Measurements from ENCODE around the gene ARHGAP24. TPM values are rescaled to one million over a fixed set of nuclear protein-coding genes. Genes with fewer than 3 reads are reported as not detected.

ARHGAP24 gene
- total and polyA plus RNA-seq, 3 donors from 2014 or later: 5.7 to 9.9 (median 9.4) TPM

- Histone ChIP-seq H3K36me3 (ENCODE audit: low read depth, missing control alignments) (no peaks in the 10 kb centered on the region), H3K9me3 (no peaks in the 10 kb centered on the region), H3K4me3 (no peak overlapping the region), H3K27me3 (no peaks in the 10 kb centered on the region), H3K4me1 (no peaks in the 10 kb centered on the region), H3K27ac (no peak overlapping the region)
- no peak for DNase-seq
- WGBS, 2 donors: 77 to 78% methylated on average over 5 of the region's 5 CpGs
- TF ChIP-seq POLR2A (IDR thresholded peaks at IDR 0.05) (no peak), CTCF (IDR thresholded peaks at IDR 0.05) (no peak)
- intact Hi-C loops (cut with DNase I; ENCODE audit: low total_unique reads): no loop called here
Measured at GRCh38 chr4:85430697-85431096, 44.3 kb upstream of the ARHGAP24 start.

- Histone ChIP-seq H3K4me1 (no peaks in the 10 kb centered on the region), H3K4me3 (no peak overlapping the region), H3K9me3 (no peaks in the 10 kb centered on the region), H3K27ac (no peak overlapping the region), H3K27me3 (no peaks in the 10 kb centered on the region), H3K36me3 (ENCODE audit: low read depth, missing control alignments) (no peaks in the 10 kb centered on the region)
- no peak for TF ChIP-seq POLR2A (IDR thresholded peaks at IDR 0.05)
- TF ChIP-seq CTCF (IDR thresholded peaks at IDR 0.05): no peak
- intact Hi-C loops (cut with DNase I; ENCODE audit: low total_unique reads): no loop called here
- no peak for DNase-seq
- WGBS, 2 donors: 84 to 88% methylated on average over 3 of the region's 3 CpGs
Measured at GRCh38 chr4:85431156-85431555, 43.8 kb upstream of the ARHGAP24 start.

GRCh38 chr4:85431881-85432485, 43.0 kb upstream of the ARHGAP24 start:
- Histone ChIP-seq H3K27me3 (no peaks in the 10 kb centered on the region), H3K4me1 (no peaks in the 10 kb centered on the region), H3K4me3 (no peak overlapping the region), H3K9me3 (no peaks in the 10 kb centered on the region), H3K27ac (no peak overlapping the region), H3K36me3 (ENCODE audit: low read depth, missing control alignments) (no peaks in the 10 kb centered on the region)
- WGBS, 2 donors: 90 to 96% methylated on average over 1 of the region's 1 CpG
- intact Hi-C loops (cut with DNase I; ENCODE audit: low total_unique reads): no loop called here
- DNase-seq: no peak
- TF ChIP-seq CTCF (IDR thresholded peaks at IDR 0.05): no peak
- TF ChIP-seq POLR2A (IDR thresholded peaks at IDR 0.05): no peak

- WGBS, 2 donors: 72 to 73% methylated on average over 1 of the region's 1 CpG
- no peak overlapping the region for H3K4me3 ChIP-seq
- no peaks in the 10 kb centered on the region for H3K4me1 ChIP-seq
- TF ChIP-seq CTCF (IDR thresholded peaks at IDR 0.05): no peak
- TF ChIP-seq POLR2A (IDR thresholded peaks at IDR 0.05): no peak
- no peaks in the 10 kb centered on the region for H3K9me3 ChIP-seq
- no peaks in the 10 kb centered on the region for H3K27me3 ChIP-seq
- no peak overlapping the region for H3K27ac ChIP-seq
- intact Hi-C loops (cut with DNase I; ENCODE audit: low total_unique reads): no loop called here
- no peak for DNase-seq
- no peaks in the 10 kb centered on the region for H3K36me3 ChIP-seq (ENCODE audit: low read depth, missing control alignments)
Measured at GRCh38 chr4:85445050-85445639, 29.8 kb upstream of the ARHGAP24 start.
